Liver (tissue), 9 donors: ENCODE results near the gene CENPC. TPM values are rescaled to one million over a fixed set of nuclear protein-coding genes. Genes with fewer than 3 reads are reported as not detected.

Experiments used
- DNase-seq: peaks from one replicate; pipeline ENCODE4 v3.0.0-alpha.2; 2017; ENCODE audit warnings: low spot score
- H3K27ac ChIP-seq, 2 donors: one replicate each; pipeline ENCODE4 v1.7.0; 2013; ENCODE audit warnings: inconsistent platforms in 2 of 2, low read length in 2 of 2, control low read depth in 1 of 2, low read depth in 1 of 2, mild to moderate bottlenecking in 1 of 2
- H3K27me3 ChIP-seq, 4 donors: one replicate each; pipeline versions ENCODE4 v1.6.1 to v1.7.0; 2013; ENCODE audit warnings: low read length in 3 of 4, inconsistent platforms in 1 of 4, mild to moderate bottlenecking in 1 of 4, moderate library complexity in 1 of 4; ENCODE audit not compliant: control insufficient read depth in 4 of 4, insufficient read depth in 4 of 4
- H3K36me3 ChIP-seq, 4 donors: one replicate each; pipeline versions ENCODE4 v1.6.1 to v1.7.0; 2013; ENCODE audit warnings: low read length in 3 of 4, mild to moderate bottlenecking in 3 of 4, low read depth in 1 of 4, moderate library complexity in 1 of 4; ENCODE audit not compliant: control insufficient read depth in 4 of 4, insufficient read depth in 3 of 4
- H3K4me1 ChIP-seq, 4 donors: one replicate each; pipeline versions ENCODE4 v1.6.1 to v1.7.0; 2013; ENCODE audit warnings: low read length in 3 of 4, mild to moderate bottlenecking in 3 of 4, moderate library complexity in 1 of 4; ENCODE audit not compliant: control insufficient read depth in 4 of 4, insufficient read depth in 4 of 4
- H3K4me3 ChIP-seq, 3 donors: one replicate each; pipeline versions ENCODE4 v1.6.1 to v1.7.0; 2013; ENCODE audit warnings: low read length in 3 of 3, control low read depth in 1 of 3, low read depth in 1 of 3, mild to moderate bottlenecking in 1 of 3
- H3K9ac ChIP-seq, 2 donors: one replicate each; pipeline ENCODE4 v1.7.0; 2013; ENCODE audit warnings: low read length in 2 of 2, mild to moderate bottlenecking in 2 of 2, moderate library complexity in 2 of 2, control low read depth in 1 of 2, low read depth in 1 of 2
- H3K9me3 ChIP-seq, 4 donors: one replicate each; pipeline versions ENCODE4 v1.6.1 to v1.7.0; 2013; ENCODE audit warnings: low read length in 3 of 4; ENCODE audit not compliant: control insufficient read depth in 4 of 4
- CTCF ChIP-seq: fragments of 150-350 bp; IDR thresholded peaks from 2 replicates; pipeline ENCODE4 v1.5.1; 2017; ENCODE audit warnings: improper control_type of control experiment, low read depth, low read length; ENCODE audit not compliant: missing input control
- EGR1 ChIP-seq, 2 donors: IDR thresholded peaks; 2 replicates each; pipeline ENCODE4 v1.6.1; 2016 to 2018; ENCODE audit warnings: antibody characterized with exemption in 2 of 2, low read depth in 2 of 2
- FOXA1 ChIP-seq: IDR thresholded peaks from 2 replicates; pipeline ENCODE4 v1.6.1; 2016; ENCODE audit warnings: antibody characterized with exemption
- FOXA2 ChIP-seq: IDR thresholded peaks from 2 replicates; pipeline ENCODE4 v1.6.1; 2016; ENCODE audit warnings: antibody characterized with exemption
- GABPA ChIP-seq, 2 donors: IDR thresholded peaks in 1 of 2; conservative IDR thresholded peaks in 1 of 2; 2 replicates each; pipeline ENCODE4 v1.6.1; 2016; ENCODE audit warnings: antibody characterized with exemption in 2 of 2, mild to moderate bottlenecking in 1 of 2, moderate library complexity in 1 of 2
- HNF4A ChIP-seq, 2 donors: conservative IDR thresholded peaks; 2 replicates each; pipeline ENCODE4 v1.6.1; 2016; ENCODE audit warnings: antibody characterized with exemption in 2 of 2, mild to moderate bottlenecking in 2 of 2
- HNF4G ChIP-seq: IDR thresholded peaks from 2 replicates; pipeline ENCODE4 v1.6.1; 2016; ENCODE audit warnings: antibody characterized with exemption
- JUND ChIP-seq, 2 donors: IDR thresholded peaks; 2 replicates each; pipeline ENCODE4 v1.6.1; 2016; ENCODE audit warnings: antibody characterized with exemption in 2 of 2
- NR2F2 ChIP-seq: IDR thresholded peaks from 2 replicates; pipeline ENCODE4 v1.6.1; 2016; ENCODE audit warnings: antibody characterized with exemption
- RAD21 ChIP-seq, 2 donors: IDR thresholded peaks; 2 replicates each; pipeline ENCODE4 v1.6.1; 2016; ENCODE audit warnings: antibody characterized with exemption in 2 of 2, mild to moderate bottlenecking in 2 of 2
- REST ChIP-seq: IDR thresholded peaks from 2 replicates; pipeline ENCODE4 v1.6.1; 2016; ENCODE audit warnings: antibody characterized with exemption, mild to moderate bottlenecking
- RXRA ChIP-seq, 2 donors: IDR thresholded peaks; 2 replicates each; pipeline ENCODE4 v1.6.1; 2017 to 2018; ENCODE audit warnings: antibody characterized with exemption in 2 of 2, mild to moderate bottlenecking in 1 of 2
- SP1 ChIP-seq: IDR thresholded peaks from 2 replicates; pipeline ENCODE4 v1.6.1; 2018; ENCODE audit warnings: antibody characterized with exemption, mild to moderate bottlenecking
- TAF1 ChIP-seq: conservative IDR thresholded peaks from 2 replicates; pipeline ENCODE4 v1.6.1; 2016; ENCODE audit warnings: antibody characterized with exemption, mild to moderate bottlenecking
- YY1 ChIP-seq: IDR thresholded peaks from 2 replicates; pipeline ENCODE4 v1.6.1; 2016; ENCODE audit warnings: antibody characterized with exemption, mild to moderate bottlenecking
- WGBS: extraction: QIAGEN DNeasy Blood & Tissue Kit; methylation state at CpG from one replicate; pipeline ENCODE4 v1.1.7; 2013; 5-methylcytosine and 5-hydroxymethylcytosine counted together
- polyA plus RNA-seq, 2 donors: library from polyadenylated mRNA; stranded (reverse) in 1 of 2; unstranded in 1 of 2; fragments of 200-250 nt in 1 of 2; fragments of >200 nt in 1 of 2; fragmentation: Nextera tagmentation in 1 of 2; extraction: Ambion mirVana in 1 of 2; gene quantifications; one replicate each; pipeline versions ENCODE4 v1.2.1 to v1.2.3, GENCODE V29; 2013 to 2015
- total RNA-seq, 2 donors: library from RNA; depleted of rRNA; stranded (reverse); fragments of >200 nt; gene quantifications; one replicate each; pipeline ENCODE4 v1.2.3, GENCODE V29; 2014
- TF ChIP-seq, protein P1 (sequence below): IDR thresholded peaks from 2 replicates; pipeline ENCODE4 v1.6.1; 2016; ENCODE audit warnings: antibody characterized with exemption
- TF ChIP-seq, protein P2 (sequence below): IDR thresholded peaks from 2 replicates; pipeline ENCODE4 v1.6.1; 2016; ENCODE audit warnings: antibody characterized with exemption
- TF ChIP-seq, protein P3 (sequence below): IDR thresholded peaks from 2 replicates; pipeline ENCODE4 v1.6.1; 2016; ENCODE audit warnings: antibody characterized with exemption
- donor health status: healthy.
- donor health status: healthy.
- donor health status: healthy.
- donor health status: healthy.
- donor health status: healthy.

CENPC gene
- total and polyA plus RNA-seq, 4 donors: 1.9 to 14.9 (median 9.6) TPM

DNA sequence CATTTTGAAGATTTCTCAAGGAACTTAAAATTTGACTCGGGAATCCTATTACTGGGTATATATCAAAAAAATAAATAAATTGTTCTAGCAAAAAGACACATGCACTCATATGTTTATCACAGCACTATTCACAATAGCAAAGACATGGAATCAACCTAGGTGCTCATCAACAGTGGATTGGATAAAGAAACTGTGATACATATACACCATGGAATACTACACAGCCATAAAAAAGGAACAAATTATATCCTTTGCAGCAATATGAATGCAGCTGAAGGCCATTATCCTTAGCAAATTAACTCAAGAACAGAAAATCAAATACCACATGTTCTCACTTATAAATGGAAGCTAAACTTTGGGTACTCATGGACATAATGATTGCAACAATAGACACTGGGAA, 97.4 kb downstream of the CENPC start:
- WGBS: 100% methylated on average over 1 of the region's 1 CpG
- no peak overlapping the region for H3K27ac ChIP-seq
- no peaks in the 10 kb centered on the region for H3K27me3 ChIP-seq
- DNase-seq: no peak
- TF ChIP-seq SP1: no peak
- TF ChIP-seq, protein P1, sequence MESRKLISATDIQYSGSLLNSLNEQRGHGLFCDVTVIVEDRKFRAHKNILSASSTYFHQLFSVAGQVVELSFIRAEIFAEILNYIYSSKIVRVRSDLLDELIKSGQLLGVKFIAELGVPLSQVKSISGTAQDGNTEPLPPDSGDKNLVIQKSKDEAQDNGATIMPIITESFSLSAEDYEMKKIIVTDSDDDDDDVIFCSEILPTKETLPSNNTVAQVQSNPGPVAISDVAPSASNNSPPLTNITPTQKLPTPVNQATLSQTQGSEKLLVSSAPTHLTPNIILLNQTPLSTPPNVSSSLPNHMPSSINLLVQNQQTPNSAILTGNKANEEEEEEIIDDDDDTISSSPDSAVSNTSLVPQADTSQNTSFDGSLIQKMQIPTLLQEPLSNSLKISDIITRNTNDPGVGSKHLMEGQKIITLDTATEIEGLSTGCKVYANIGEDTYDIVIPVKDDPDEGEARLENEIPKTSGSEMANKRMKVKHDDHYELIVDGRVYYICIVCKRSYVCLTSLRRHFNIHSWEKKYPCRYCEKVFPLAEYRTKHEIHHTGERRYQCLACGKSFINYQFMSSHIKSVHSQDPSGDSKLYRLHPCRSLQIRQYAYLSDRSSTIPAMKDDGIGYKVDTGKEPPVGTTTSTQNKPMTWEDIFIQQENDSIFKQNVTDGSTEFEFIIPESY: no peak
- no peak for TF ChIP-seq TAF1
- TF ChIP-seq CTCF: no peak
- no peak for TF ChIP-seq YY1
- no peak for TF ChIP-seq FOXA2
- no peak for TF ChIP-seq FOXA1
- TF ChIP-seq HNF4A (conservative IDR thresholded peaks at IDR 0.05): no peak
- TF ChIP-seq NR2F2: no peak
- TF ChIP-seq HNF4G: no peak
- no peak for TF ChIP-seq GABPA (IDR thresholded peaks at IDR 0.05 in 1 of 2, conservative IDR thresholded peaks at IDR 0.05 in 1 of 2)
- no peak for TF ChIP-seq RXRA (IDR thresholded peaks at IDR 0.05)
- no peak for TF ChIP-seq RAD21 (IDR thresholded peaks at IDR 0.05)
- no peak for TF ChIP-seq JUND (IDR thresholded peaks at IDR 0.05)
- TF ChIP-seq, protein P2, sequence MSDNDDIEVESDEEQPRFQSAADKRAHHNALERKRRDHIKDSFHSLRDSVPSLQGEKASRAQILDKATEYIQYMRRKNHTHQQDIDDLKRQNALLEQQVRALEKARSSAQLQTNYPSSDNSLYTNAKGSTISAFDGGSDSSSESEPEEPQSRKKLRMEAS: no peak
- TF ChIP-seq EGR1 (IDR thresholded peaks at IDR 0.05; ENCODE audit: low read depth in 2 of 2): no peak
- TF ChIP-seq, protein P3, sequence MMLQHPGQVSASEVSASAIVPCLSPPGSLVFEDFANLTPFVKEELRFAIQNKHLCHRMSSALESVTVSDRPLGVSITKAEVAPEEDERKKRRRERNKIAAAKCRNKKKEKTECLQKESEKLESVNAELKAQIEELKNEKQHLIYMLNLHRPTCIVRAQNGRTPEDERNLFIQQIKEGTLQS: no peak
- no peak for TF ChIP-seq REST
- no peak overlapping the region for H3K4me3 ChIP-seq
- no peaks in the 10 kb centered on the region for H3K9me3 ChIP-seq
- H3K36me3 ChIP-seq: peaks cover 0 to 4% (median under 1%) of the 10 kb centered on the region in 4 donors
- no peaks in the 10 kb centered on the region for H3K4me1 ChIP-seq
- H3K9ac ChIP-seq: no peak overlapping the region
